Measurements from ENCODE around the gene UBL4A.

The UBL4A gene

GRCh38 chrX:154529206-154529612, 42.8 kb upstream of the UBL4A start:
- no peak for DNase-seq (ENCODE audit: low read depth)
- no peak for TF ChIP-seq CTCF (IDR thresholded peaks at IDR 0.05; ENCODE audit: insufficient read depth, low read depth, low read length, missing control alignments)
- H3K4me3 ChIP-seq (ENCODE audit: low read length) = no peak overlapping the region

GRCh38 chrX:154526901-154527675, 40.7 kb upstream of the UBL4A start:
- TF ChIP-seq CTCF (IDR thresholded peaks at IDR 0.05; ENCODE audit: insufficient read depth, low read depth, low read length, missing control alignments) = peak; percentile 56
- peak; percentile 77 for DNase-seq (ENCODE audit: low read depth)
- H3K4me3 ChIP-seq (ENCODE audit: low read length) = peak overlapping the region; percentile 23

GRCh38 chrX:154525606-154526490, 39.4 kb upstream of the UBL4A start:
- no peak overlapping the region for H3K4me3 ChIP-seq (ENCODE audit: low read length)
- DNase-seq (ENCODE audit: low read depth) = peak; percentile 62
- TF ChIP-seq CTCF (IDR thresholded peaks at IDR 0.05; ENCODE audit: insufficient read depth, low read depth, low read length, missing control alignments) = no peak

GRCh38 chrX:154519389-154519788, 33.0 kb upstream of the UBL4A start:
- no peak for TF ChIP-seq CTCF (IDR thresholded peaks at IDR 0.05; ENCODE audit: insufficient read depth, low read depth, low read length, missing control alignments)
- no peak overlapping the region for H3K4me3 ChIP-seq (ENCODE audit: low read length)
- no peak for DNase-seq (ENCODE audit: low read depth)

- no peak for TF ChIP-seq CTCF (IDR thresholded peaks at IDR 0.05; ENCODE audit: insufficient read depth, low read depth, low read length, missing control alignments)
- no peak for DNase-seq (ENCODE audit: low read depth)
- no peak overlapping the region for H3K4me3 ChIP-seq (ENCODE audit: low read length)
Observed at GRCh38 chrX:154517101-154517781, 30.8 kb upstream of the UBL4A start.

- TF ChIP-seq CTCF (IDR thresholded peaks at IDR 0.05; ENCODE audit: insufficient read depth, low read depth, low read length, missing control alignments) = no peak
- DNase-seq (ENCODE audit: low read depth) = no peak
Observed at GRCh38 chrX:154516656-154517100, 30.3 kb upstream of the UBL4A start.

More at GRCh38 chrX:154516656-154517100, 30.3 kb upstream of the UBL4A start:
- H3K4me3 ChIP-seq (ENCODE audit: low read length) = peak overlapping the region; percentile 34

Data from epithelial cell of esophagus (primary cell).